ENCODE measurements around the gene ATP8B2.
"Not testable (repeated sequence)": the region's sequence is repeated elsewhere in the genome, so short reads cannot be mapped to it uniquely, and the experiment has no call there.

- TF ChIP-seq CTCF (IDR thresholded peaks at IDR 0.05; ENCODE audit: low read depth, low read length); EZH2phosphoT487 (IDR thresholded peaks at IDR 0.05; ENCODE audit: low read depth): not testable (repeated sequence)
Observed at GRCh38 chr1:154312229-154313065, 12.9 kb upstream of the ATP8B2 start.

Measured in OCI-LY3 (cell line).